GM12878 (cell line): Measurements from ENCODE around the gene HS6ST3. TPM values are rescaled to one million over a fixed set of nuclear protein-coding genes. Genes with fewer than 3 reads are reported as not detected.

Experiments
- ATF7 ChIP-seq: fragments of 450-650 bp; IDR thresholded peaks from 2 replicates; pipeline ENCODE4 v1.6.1; 2016; ENCODE audit warnings: low read depth, mild to moderate bottlenecking
- BCLAF1 ChIP-seq: fragments of 450-650 bp; IDR thresholded peaks from 2 replicates; pipeline ENCODE4 v1.6.1; 2017; ENCODE audit warnings: antibody characterized with exemption, mild to moderate bottlenecking, moderate library complexity
- CBFB ChIP-seq: IDR thresholded peaks from 2 replicates; pipeline ENCODE4 v1.6.1; 2016; ENCODE audit warnings: antibody characterized with exemption, low read depth
- CBX5 ChIP-seq: sonication (generic); IDR thresholded peaks from 2 replicates; pipeline ENCODE4 v1.6.1; 2016; ENCODE audit warnings: low read depth, moderate library complexity, mild to moderate bottlenecking, inconsistent platforms
- CHD2 ChIP-seq: IDR thresholded peaks from 2 replicates; pipeline ENCODE4 v1.6.1; 2011; ENCODE audit warnings: low read depth, low read length, improper control_type of control experiment, borderline replicate concordance
- FOS ChIP-seq: IDR thresholded peaks from 3 replicates; pipeline ENCODE4 v1.6.1; 2011; ENCODE audit warnings: borderline replicate concordance; ENCODE audit not compliant: insufficient read length; ENCODE audit errors: extremely low read depth
- KAT2A ChIP-seq: conservative IDR thresholded peaks from 2 replicates; pipeline ENCODE4 v1.6.1; 2011; ENCODE audit warnings: low read depth, low read length; ENCODE audit not compliant: control insufficient read depth
- MEF2B ChIP-seq: fragments of 450-650 bp; IDR thresholded peaks from 2 replicates; pipeline ENCODE4 v1.6.1; 2018; ENCODE audit warnings: mild to moderate bottlenecking, moderate library complexity; ENCODE audit not compliant: partially characterized antibody, poor library complexity, severe bottlenecking
- NBN ChIP-seq: fragments of 450-650 bp; IDR thresholded peaks from 2 replicates; pipeline ENCODE4 v1.6.1; 2016
- NFYB ChIP-seq: IDR thresholded peaks from 2 replicates; pipeline ENCODE4 v1.6.1; 2011; ENCODE audit warnings: low read depth, mild to moderate bottlenecking, low read length, improper control_type of control experiment, moderate library complexity; ENCODE audit not compliant: insufficient read depth
- NR2C1 ChIP-seq: fragments of 450-650 bp; IDR thresholded peaks from 2 replicates; pipeline ENCODE4 v1.6.1; 2017; ENCODE audit warnings: antibody characterized with exemption, mild to moderate bottlenecking, moderate library complexity
- NR2C2 ChIP-seq: IDR thresholded peaks from 2 replicates; pipeline ENCODE4 v1.6.1; 2011; ENCODE audit warnings: borderline replicate concordance, low read depth; ENCODE audit not compliant: control insufficient read depth, insufficient read length
- PAX5 ChIP-seq: IDR thresholded peaks from 2 replicates; pipeline ENCODE4 v1.6.1; 2011; ENCODE audit warnings: low read depth, low read length, borderline replicate concordance
- RAD21 ChIP-seq: IDR thresholded peaks from 2 replicates; pipeline ENCODE4 v1.6.1; 2011; ENCODE audit warnings: mild to moderate bottlenecking, low read depth, low read length, moderate library complexity; ENCODE audit not compliant: insufficient read depth
- RB1 ChIP-seq: fragments of 450-650 bp; formaldehyde crosslinking; IDR thresholded peaks from 2 replicates; pipeline ENCODE4 v1.6.1; 2017; ENCODE audit warnings: mild to moderate bottlenecking, borderline replicate concordance
- TCF12 ChIP-seq: IDR thresholded peaks from 2 replicates; pipeline ENCODE4 v1.6.1; 2011; ENCODE audit warnings: low read depth, mild to moderate bottlenecking, low read length
- ZNF687 ChIP-seq: fragments of 450-650 bp; IDR thresholded peaks from 2 replicates; pipeline ENCODE4 v1.6.1; 2017; ENCODE audit warnings: mild to moderate bottlenecking, moderate library complexity
- polyA plus RNA-seq, 11 experiments: library from polyadenylated mRNA; depleted of rRNA in 4 of 11; unstranded in 6 of 11; stranded (reverse) in 5 of 11; fragments of >200 nt; fragmentation: Nextera tagmentation in 4 of 11; fragmentation: Illumina TruSeq in 1 of 11; extraction: Ambion mirVana in 4 of 11; extraction: Trizol in 1 of 11; gene quantifications; 1 replicate in 1 of 11; 2 replicates in 10 of 11; pipeline versions ENCODE4 v1.2.1 to v1.2.3, GENCODE V29; 2011 to 2016; ENCODE audit warnings: inconsistent platforms in 2 of 11, missing spikeins in 2 of 11, low read depth in 1 of 11
- total RNA-seq, 4 experiments: library from RNA; depleted of rRNA in 3 of 4; stranded (reverse); fragments of >200 nt in 3 of 4; fragmentation: Illumina TruSeq in 1 of 4; extraction: Trizol in 1 of 4; gene quantifications; 2 replicates each; pipeline versions ENCODE4 v1.2.1 to v1.2.3, GENCODE V29; 2013 to 2021

The HS6ST3 gene
- total and polyA plus RNA-seq, 10 of the 15 experiments (the other 5 are each of a cell fraction or from before 2014, with no cell fraction given): under 0.01 to 2.9 TPM; not detected in 8

- TF ChIP-seq PAX5 (peak; percentile 54; the same call in 1 of the 2 replicates), CHD2 (no peak), ZNF687 (peak; percentile 37; the same call in 1 of the 2 replicates), MEF2B (peak; percentile 40), ATF7 (peak; percentile 72; the same call in 1 of the 2 replicates), CBX5 (no peak; the same call in 1 of the 2 replicates), KAT2A (no peak), NBN (no peak; the same call in 1 of the 2 replicates), RB1 (peak; percentile 71; the same call in 1 of the 2 replicates), CBFB (peak; percentile 56; the same call in 1 of the 2 replicates), NR2C2 (no peak), NR2C1 (no peak), BCLAF1 (no peak), FOS (no peak), TCF12 (0 out of 2 replicates have a peak, but pooled peaks have one; percentile 34), NFYB (peak; percentile 53; the same call in 1 of the 2 replicates), RAD21 (no peak)
Measured at GRCh38 chr13:96053003-96053703, 36.8 kb upstream of the HS6ST3 start, which contains the start of gene UGGT2 (continued).
